Measurements from ENCODE around the gene PFDN6. TPM values are rescaled to one million over a fixed set of nuclear protein-coding genes. Genes with fewer than 3 reads are reported as not detected.

The PFDN6 gene
- 10 to 100 TPM; 40.6 to 55.5 (median 50.6) TPM for total RNA-seq

DNA sequence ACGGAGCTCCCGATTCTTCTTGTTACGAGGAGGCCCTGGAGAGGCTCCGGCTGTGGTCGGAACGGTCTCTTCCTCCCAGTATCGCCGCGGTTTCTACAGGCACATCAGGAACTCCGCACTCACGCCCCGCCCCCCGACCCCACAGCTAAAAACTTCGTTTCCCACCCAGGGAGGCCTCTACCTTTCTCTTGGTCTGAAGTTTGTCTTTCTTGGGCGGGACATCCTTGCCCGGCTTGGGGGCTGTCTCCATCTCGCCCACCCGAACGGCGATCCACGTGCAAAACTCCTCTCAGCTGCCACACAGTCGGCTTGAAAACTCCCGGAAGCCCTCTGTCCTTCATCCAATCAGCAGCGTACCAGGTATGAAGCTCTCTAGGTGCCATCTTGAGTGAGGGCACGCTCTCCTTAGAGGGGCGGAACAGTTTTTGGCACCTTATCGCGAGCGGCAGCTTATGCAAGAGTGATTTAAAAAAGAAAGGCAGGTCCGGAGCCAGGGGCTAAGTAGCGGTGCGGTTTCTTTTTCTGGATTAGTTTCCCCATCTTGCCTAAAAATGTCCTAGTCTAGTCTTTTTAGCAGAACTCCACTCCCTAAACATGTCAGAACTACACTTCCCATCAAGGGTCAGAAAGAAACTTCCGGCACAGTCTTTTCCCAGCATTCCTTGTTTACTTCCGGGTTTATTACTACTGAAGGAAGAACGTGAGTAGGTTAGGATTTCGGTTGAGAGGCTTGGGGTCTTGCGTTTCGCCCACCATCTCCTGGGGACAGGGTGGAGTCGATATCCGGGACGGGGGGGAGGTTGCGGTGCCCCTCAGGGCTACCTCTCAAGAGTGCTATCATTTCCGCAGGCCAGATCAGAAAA, at the start of gene PFDN6, which contains the start of gene WDR46:
Gene PFDN6 (plus strand): TSS at position 681 of the 863 bp plus-strand sequence. CDS start 256 bp downstream, outside the sequence.
Gene WDR46 (minus strand): TSS at position 319 of the 863 bp plus-strand sequence. CDS start 69 bp downstream, at position 250.
- TF ChIP-seq, protein P1, sequence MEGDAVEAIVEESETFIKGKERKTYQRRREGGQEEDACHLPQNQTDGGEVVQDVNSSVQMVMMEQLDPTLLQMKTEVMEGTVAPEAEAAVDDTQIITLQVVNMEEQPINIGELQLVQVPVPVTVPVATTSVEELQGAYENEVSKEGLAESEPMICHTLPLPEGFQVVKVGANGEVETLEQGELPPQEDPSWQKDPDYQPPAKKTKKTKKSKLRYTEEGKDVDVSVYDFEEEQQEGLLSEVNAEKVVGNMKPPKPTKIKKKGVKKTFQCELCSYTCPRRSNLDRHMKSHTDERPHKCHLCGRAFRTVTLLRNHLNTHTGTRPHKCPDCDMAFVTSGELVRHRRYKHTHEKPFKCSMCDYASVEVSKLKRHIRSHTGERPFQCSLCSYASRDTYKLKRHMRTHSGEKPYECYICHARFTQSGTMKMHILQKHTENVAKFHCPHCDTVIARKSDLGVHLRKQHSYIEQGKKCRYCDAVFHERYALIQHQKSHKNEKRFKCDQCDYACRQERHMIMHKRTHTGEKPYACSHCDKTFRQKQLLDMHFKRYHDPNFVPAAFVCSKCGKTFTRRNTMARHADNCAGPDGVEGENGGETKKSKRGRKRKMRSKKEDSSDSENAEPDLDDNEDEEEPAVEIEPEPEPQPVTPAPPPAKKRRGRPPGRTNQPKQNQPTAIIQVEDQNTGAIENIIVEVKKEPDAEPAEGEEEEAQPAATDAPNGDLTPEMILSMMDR (IDR thresholded peaks at IDR 0.05), result no peak
- TF ChIP-seq EP300 (IDR thresholded peaks at IDR 0.05) (no peak), POLR2A (IDR thresholded peaks at IDR 0.05) (no peak), POLR2AphosphoS5 (IDR thresholded peaks at IDR 0.05) (peak; percentile 49)
- Histone ChIP-seq H3K27me3 (no peaks in the 10 kb centered on the region), H3K4me3 (peak within 1 kb of the TSS; percentile 64 to 69), H3K27ac (peak within 1 kb of the TSS; percentile 15 to 86 (median 82)), H3K36me3 (peaks cover 0 to 75% of the 10 kb centered on the region in 2 donors), H3K4me1 (peaks cover 3 to 35% (median 14%) of the 10 kb centered on the region in 3 donors), H3K9me3 (no peaks in the 10 kb centered on the region)
- ATAC-seq, result peak; percentile 94
- WGBS, 2 donors (ENCODE audit: low coverage in 1 of 2), result 0% methylated on average over 10 to 13 of the region's 43 CpGs

DNA sequence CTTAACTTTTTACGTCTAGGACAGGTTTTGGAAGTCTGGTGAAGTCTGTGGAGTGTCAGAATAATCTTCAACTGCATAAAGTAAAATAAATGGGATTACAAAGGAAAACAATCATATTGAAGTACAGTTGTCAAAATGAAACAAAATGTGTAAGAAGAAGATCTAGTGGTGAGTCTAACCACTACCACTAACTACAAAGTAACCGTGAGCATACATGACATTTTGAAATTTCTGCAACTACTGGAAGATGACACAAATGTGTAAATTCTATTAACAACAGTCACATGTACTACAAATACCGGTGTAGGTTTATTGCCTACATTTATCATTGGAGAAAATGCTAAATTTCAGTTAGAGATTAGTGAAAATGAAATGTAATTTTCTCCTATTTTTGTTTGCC, 47.4 kb upstream of the PFDN6 start:
- no peak for ATAC-seq
- WGBS, 2 donors (ENCODE audit: low coverage in 1 of 2), result 44 to 47% methylated on average over 3 of the region's 3 CpGs
- H3K9me3 ChIP-seq, result no peaks in the 10 kb centered on the region
- no peaks in the 10 kb centered on the region for H3K36me3 ChIP-seq
- no peak overlapping the region for H3K27ac ChIP-seq
- H3K4me3 ChIP-seq, result no peak overlapping the region
- peaks cover 51% of the 10 kb centered on the region for H3K27me3 ChIP-seq
- H3K4me1 ChIP-seq, result no peaks in the 10 kb centered on the region
- TF ChIP-seq EP300 (IDR thresholded peaks at IDR 0.05), result no peak

DNA sequence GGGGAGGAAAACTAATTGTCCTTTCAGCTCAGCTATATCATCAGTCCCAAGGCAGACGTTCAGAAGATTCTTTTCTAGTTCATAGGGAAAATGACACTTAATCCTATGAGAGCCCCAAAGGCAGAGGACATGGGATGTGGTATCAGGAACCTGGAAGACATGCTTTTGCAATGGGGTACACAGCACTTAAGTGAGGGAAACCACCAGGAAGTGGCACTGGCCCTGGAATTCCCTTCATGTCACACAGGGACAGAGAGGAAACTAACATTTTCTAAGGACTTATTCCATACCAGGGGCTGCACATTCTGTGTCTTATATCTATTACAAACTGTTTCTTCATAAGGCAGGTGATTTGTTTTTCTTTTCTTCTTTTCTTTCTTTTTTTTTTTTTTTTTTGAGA, 45.9 kb upstream of the PFDN6 start:
- no peak for TF ChIP-seq POLR2A (IDR thresholded peaks at IDR 0.05)
- no peak for TF ChIP-seq POLR2AphosphoS5 (IDR thresholded peaks at IDR 0.05)
- TF ChIP-seq, protein P1 (IDR thresholded peaks at IDR 0.05), result no peak
- no peak for TF ChIP-seq EP300 (IDR thresholded peaks at IDR 0.05)
- WGBS, 2 donors (ENCODE audit: low coverage in 1 of 2), result 13 to 50% methylated on average over 1 of the region's 1 CpG
- no peak for ATAC-seq
- no peak overlapping the region for H3K27ac ChIP-seq
- peaks cover 0 to 9% (median 6%) of the 10 kb centered on the region in 3 donors for H3K4me1 ChIP-seq
- H3K27me3 ChIP-seq, result peaks cover 40% of the 10 kb centered on the region
- H3K9me3 ChIP-seq, result no peaks in the 10 kb centered on the region
- no peak overlapping the region for H3K4me3 ChIP-seq
- no peaks in the 10 kb centered on the region for H3K36me3 ChIP-seq

DNA sequence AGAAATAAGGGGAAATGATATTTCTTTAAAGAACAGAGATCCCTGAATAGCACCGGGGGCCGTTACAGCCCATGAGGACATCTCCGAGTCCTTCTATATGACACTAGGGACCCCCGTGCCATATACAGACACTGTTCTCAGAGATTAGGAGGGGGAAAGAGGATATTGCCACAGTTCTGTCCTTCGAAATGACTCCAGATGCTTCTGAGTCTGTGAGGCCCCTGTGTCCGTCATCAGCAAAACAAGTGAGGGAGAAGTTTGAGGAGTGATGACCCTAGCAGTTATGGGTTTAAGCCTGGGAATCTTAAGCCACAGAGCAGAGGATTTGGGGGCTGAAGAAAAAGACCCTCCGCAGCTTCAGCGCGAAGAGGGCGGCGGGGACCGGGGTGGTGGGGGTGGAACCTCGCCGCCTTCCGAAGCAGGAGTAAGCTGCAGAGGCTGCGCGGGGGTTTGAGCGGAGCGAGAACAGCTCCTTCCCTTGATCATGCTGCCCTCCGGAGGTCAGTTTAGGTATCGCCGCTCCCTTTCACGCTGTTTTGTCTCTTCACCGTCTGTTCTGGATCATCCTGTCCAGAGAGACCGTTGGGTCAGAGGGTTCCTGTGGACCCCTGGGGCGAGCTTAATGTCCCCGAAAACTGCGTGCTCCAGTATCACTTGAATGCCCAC, 41.3 kb upstream of the PFDN6 start:
- ATAC-seq, result peak; percentile 51
- no peaks in the 10 kb centered on the region for H3K9me3 ChIP-seq
- peak; percentile 25 for TF ChIP-seq POLR2AphosphoS5 (IDR thresholded peaks at IDR 0.05)
- TF ChIP-seq, protein P1 (IDR thresholded peaks at IDR 0.05), result peak; percentile 97 to 99 (median 98)
- no peak for TF ChIP-seq POLR2A (IDR thresholded peaks at IDR 0.05)
- TF ChIP-seq EP300 (IDR thresholded peaks at IDR 0.05), result no peak
- H3K27me3 ChIP-seq, result peaks cover 13% of the 10 kb centered on the region
- peaks cover 3 to 32% (median 20%) of the 10 kb centered on the region in 3 donors for H3K4me1 ChIP-seq
- H3K27ac ChIP-seq, result peak overlapping the region; percentile 86 to 92 (median 88)
- H3K36me3 ChIP-seq, result peaks cover 0 to 18% of the 10 kb centered on the region in 2 donors
- 3 to 13% methylated on average over 6 to 8 of the region's 28 CpGs for whole genome bisulfite sequencing, 2 donors (ENCODE audit: low coverage in 1 of 2)
- peak overlapping the region; percentile 24 to 57 for H3K4me3 ChIP-seq

DNA sequence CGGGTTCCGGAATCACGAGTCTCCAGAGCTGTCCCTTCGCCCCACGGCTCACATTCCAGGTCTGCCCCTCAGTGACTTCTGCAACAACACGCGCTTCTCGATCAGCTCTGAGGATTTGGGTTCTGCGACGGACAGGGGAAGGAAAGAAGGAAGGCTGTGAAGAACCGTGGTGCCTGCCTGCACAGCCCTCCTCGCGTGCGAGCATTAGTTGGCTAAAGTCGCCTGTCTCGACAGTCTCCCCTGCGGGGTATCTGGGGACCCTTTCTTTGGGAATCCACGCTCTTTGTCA, 40.8 kb upstream of the PFDN6 start:
- Histone ChIP-seq H3K27me3 (peaks cover 13% of the 10 kb centered on the region), H3K4me1 (peaks cover 3 to 32% (median 20%) of the 10 kb centered on the region in 3 donors), H3K9me3 (no peaks in the 10 kb centered on the region), H3K36me3 (peaks cover 0 to 18% of the 10 kb centered on the region in 2 donors), H3K27ac (peak overlapping the region; percentile 86 to 92 (median 88)), H3K4me3 (peak overlapping the region; percentile 24 to 57)
- TF ChIP-seq, protein P1 (IDR thresholded peaks at IDR 0.05), result peak in 1 of 4 experiments; percentile 33
- TF ChIP-seq POLR2AphosphoS5 (IDR thresholded peaks at IDR 0.05), result no peak
- no peak for TF ChIP-seq POLR2A (IDR thresholded peaks at IDR 0.05)
- ATAC-seq, result peak; percentile 6
- WGBS, 2 donors (ENCODE audit: low coverage in 1 of 2), result 0% methylated on average over 1 of the region's 18 CpGs; no CpG with 5 or more reads in 1 of the 2 donors
